ENCODE data around the gene CCDC3.

CCDC3 gene

GRCh38 chr10:12954866-12955265, 46.6 kb downstream of the CCDC3 start:
- H3K4me2 ChIP-seq (ENCODE audit: low read depth, low read length, poor library complexity, severe bottlenecking), result no peak overlapping the region
- TF ChIP-seq CTCF (IDR thresholded peaks at IDR 0.05; ENCODE audit: insufficient read depth, low read length, poor library complexity, severe bottlenecking), result no peak
- TF ChIP-seq EZH2phosphoT487 (conservative IDR thresholded peaks at IDR 0.05; ENCODE audit: low read length), result no peak
- H3K27me3 ChIP-seq (ENCODE audit: low read length), result no peaks in the 10 kb centered on the region
- H3K4me3 ChIP-seq (ENCODE audit: insufficient read depth, low read length, poor library complexity, severe bottlenecking), result no peak overlapping the region
- no peaks in the 10 kb centered on the region for H3K36me3 ChIP-seq (ENCODE audit: low read length)
- H3K9me2 ChIP-seq (replicated peaks; ENCODE audit: insufficient read depth, low read length), result no peaks in the 10 kb centered on the region
- H3K9ac ChIP-seq (ENCODE audit: low read length), result no peak overlapping the region
- H3F3A ChIP-seq (ENCODE audit: insufficient read depth), result no peaks in the 10 kb centered on the region
- no peaks in the 10 kb centered on the region for H3K79me2 ChIP-seq (ENCODE audit: insufficient read depth, low read length)
- H3K9me3 ChIP-seq (ENCODE audit: insufficient read depth, low read length), result no peaks in the 10 kb centered on the region
- no peaks in the 10 kb centered on the region for H4K20me1 ChIP-seq (ENCODE audit: low read depth, low read length)
- no peak overlapping the region for H3K27ac ChIP-seq (ENCODE audit: low read depth, low read length)
- no peak overlapping the region for H2AFZ ChIP-seq (ENCODE audit: low read depth, low read length, severe bottlenecking)

- Histone ChIP-seq H3K4me3 (ENCODE audit: insufficient read depth, low read length, poor library complexity, severe bottlenecking) (no peak overlapping the region), H3K9ac (ENCODE audit: low read length) (no peak overlapping the region), H3K36me3 (ENCODE audit: low read length) (no peaks in the 10 kb centered on the region), H3K9me3 (ENCODE audit: insufficient read depth, low read length) (no peaks in the 10 kb centered on the region), H3K27me3 (ENCODE audit: low read length) (no peaks in the 10 kb centered on the region), H3K4me2 (ENCODE audit: low read depth, low read length, poor library complexity, severe bottlenecking) (no peak overlapping the region), H3K79me2 (ENCODE audit: insufficient read depth, low read length) (no peaks in the 10 kb centered on the region), H4K20me1 (ENCODE audit: low read depth, low read length) (no peaks in the 10 kb centered on the region), H2AFZ (ENCODE audit: low read depth, low read length, severe bottlenecking) (no peak overlapping the region), H3K27ac (ENCODE audit: low read depth, low read length) (no peak overlapping the region), H3F3A (ENCODE audit: insufficient read depth) (no peaks in the 10 kb centered on the region), H3K9me2 (replicated peaks; ENCODE audit: insufficient read depth, low read length) (no peaks in the 10 kb centered on the region)
- TF ChIP-seq CTCF (IDR thresholded peaks at IDR 0.05; ENCODE audit: insufficient read depth, low read length, poor library complexity, severe bottlenecking), result no peak
- TF ChIP-seq EZH2phosphoT487 (conservative IDR thresholded peaks at IDR 0.05; ENCODE audit: low read length), result no peak
Measured at GRCh38 chr10:12950583-12951128, 50.9 kb downstream of the CCDC3 start.

GRCh38 chr10:12949248-12949647, 52.3 kb downstream of the CCDC3 start:
- H4K20me1 ChIP-seq (ENCODE audit: low read depth, low read length), result no peaks in the 10 kb centered on the region
- no peaks in the 10 kb centered on the region for H3K27me3 ChIP-seq (ENCODE audit: low read length)
- H3K36me3 ChIP-seq (ENCODE audit: low read length), result no peaks in the 10 kb centered on the region
- no peak overlapping the region for H3K27ac ChIP-seq (ENCODE audit: low read depth, low read length)
- no peaks in the 10 kb centered on the region for H3K9me2 ChIP-seq (replicated peaks; ENCODE audit: insufficient read depth, low read length)
- H3K4me2 ChIP-seq (ENCODE audit: low read depth, low read length, poor library complexity, severe bottlenecking), result no peak overlapping the region
- no peaks in the 10 kb centered on the region for H3K9me3 ChIP-seq (ENCODE audit: insufficient read depth, low read length)
- H3K9ac ChIP-seq (ENCODE audit: low read length), result no peak overlapping the region
- H2AFZ ChIP-seq (ENCODE audit: low read depth, low read length, severe bottlenecking), result no peak overlapping the region
- TF ChIP-seq EZH2phosphoT487 (conservative IDR thresholded peaks at IDR 0.05; ENCODE audit: low read length), result no peak
- TF ChIP-seq CTCF (IDR thresholded peaks at IDR 0.05; ENCODE audit: insufficient read depth, low read length, poor library complexity, severe bottlenecking), result no peak
- no peaks in the 10 kb centered on the region for H3F3A ChIP-seq (ENCODE audit: insufficient read depth)
- no peaks in the 10 kb centered on the region for H3K79me2 ChIP-seq (ENCODE audit: insufficient read depth, low read length)
- H3K4me3 ChIP-seq (ENCODE audit: insufficient read depth, low read length, poor library complexity, severe bottlenecking), result no peak overlapping the region
